Measurements from ENCODE around the gene MOB1B. TPM values are rescaled to one million over a fixed set of nuclear protein-coding genes. Genes with fewer than 3 reads are reported as not detected.

Gene MOB1B
- total and polyA plus RNA-seq, 2 of the 13 experiments (the other 11 are each of a cell fraction or from before 2014, with no cell fraction given), result 3.9 to 4.0 TPM

DNA sequence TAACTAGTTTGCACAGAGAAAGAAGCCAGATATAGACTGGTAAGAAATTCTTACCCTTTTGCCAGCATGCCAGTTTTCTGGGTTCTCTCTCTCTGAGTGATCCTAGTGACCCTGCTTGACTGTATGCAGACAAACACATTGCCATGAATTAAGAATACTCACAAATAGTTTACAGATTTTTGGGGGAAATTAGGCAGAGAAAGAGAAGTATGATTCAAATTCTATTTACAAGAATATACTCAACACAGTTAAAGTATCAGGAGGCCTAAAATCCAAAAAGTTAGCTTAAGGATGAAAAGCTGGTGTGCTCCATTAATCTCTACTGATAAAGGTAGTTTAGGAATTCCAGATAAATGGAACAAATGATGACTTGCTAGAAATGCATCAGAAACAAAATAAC, 18.4 kb downstream of the MOB1B start:
- FAIRE-seq, result no peak
- no peak for DNase-seq (ENCODE audit: low spot score)
- CTCF ChIA-PET (ENCODE audit: low intra/inter-chr PET ratio, low total read pairs), result no interaction called here
- Histone ChIP-seq H3K9ac (ENCODE audit: insufficient read depth, low read depth, low read length) (no peak overlapping the region), H4K20me1 (ENCODE audit: insufficient read depth, low read length) (0 out of 2 replicates have a peak, but pooled peaks cover 2% of the 10 kb centered on the region), H2AFZ (ENCODE audit: low read length) (no peak overlapping the region), H3K27me3 (ENCODE audit: control insufficient read depth in 1 of 2, insufficient read depth in 2 of 2, low read length in 2 of 2) (no peaks in the 10 kb centered on the region), H3K4me1 (ENCODE audit: insufficient read depth, low read length) (peaks cover 22% of the 10 kb centered on the region), H3K27ac (ENCODE audit: extremely low read length, insufficient read depth, low read length) (no peak overlapping the region), H3K9me3 (ENCODE audit: low read length) (no peaks in the 10 kb centered on the region; the same call in 1 of the 2 replicates), H3K4me3 (replicated peaks in 1 of 3; ENCODE audit: insufficient read depth in 1 of 3, low read depth in 2 of 3, low read length in 3 of 3) (no peak overlapping the region), H3K79me2 (ENCODE audit: insufficient read depth, low read length) (peaks cover under 1% of the 10 kb centered on the region), H3K4me2 (ENCODE audit: low read depth, low read length) (no peak overlapping the region), H3K36me3 (replicated peaks in 1 of 2; ENCODE audit: control insufficient read depth in 1 of 2, insufficient read depth in 2 of 2, low read length in 2 of 2) (no peaks in the 10 kb centered on the region)
- in situ Hi-C loops (cut with HindIII; ENCODE audit: extremely low pct_ligation_motif_present, low pct_unique_long_range_greater_than_20kb), result no loop called here
- ATAC-seq, result no peak
- TF ChIP-seq ZNF547 (CRISPR knock-in tag; IDR thresholded peaks at IDR 0.05), result no peak
- TF ChIP-seq, protein P1, sequence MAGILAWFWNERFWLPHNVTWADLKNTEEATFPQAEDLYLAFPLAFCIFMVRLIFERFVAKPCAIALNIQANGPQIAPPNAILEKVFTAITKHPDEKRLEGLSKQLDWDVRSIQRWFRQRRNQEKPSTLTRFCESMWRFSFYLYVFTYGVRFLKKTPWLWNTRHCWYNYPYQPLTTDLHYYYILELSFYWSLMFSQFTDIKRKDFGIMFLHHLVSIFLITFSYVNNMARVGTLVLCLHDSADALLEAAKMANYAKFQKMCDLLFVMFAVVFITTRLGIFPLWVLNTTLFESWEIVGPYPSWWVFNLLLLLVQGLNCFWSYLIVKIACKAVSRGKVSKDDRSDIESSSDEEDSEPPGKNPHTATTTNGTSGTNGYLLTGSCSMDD (CRISPR knock-in tag; IDR thresholded peaks at IDR 0.05), result no peak
- no peak for TF ChIP-seq ZBTB3 (CRISPR knock-in tag; IDR thresholded peaks at IDR 0.05; ENCODE audit: borderline replicate concordance, low read depth)
- TF ChIP-seq ZMAT3 (CRISPR knock-in tag; conservative IDR thresholded peaks at IDR 0.05), result no peak
- TF ChIP-seq, protein P2, sequence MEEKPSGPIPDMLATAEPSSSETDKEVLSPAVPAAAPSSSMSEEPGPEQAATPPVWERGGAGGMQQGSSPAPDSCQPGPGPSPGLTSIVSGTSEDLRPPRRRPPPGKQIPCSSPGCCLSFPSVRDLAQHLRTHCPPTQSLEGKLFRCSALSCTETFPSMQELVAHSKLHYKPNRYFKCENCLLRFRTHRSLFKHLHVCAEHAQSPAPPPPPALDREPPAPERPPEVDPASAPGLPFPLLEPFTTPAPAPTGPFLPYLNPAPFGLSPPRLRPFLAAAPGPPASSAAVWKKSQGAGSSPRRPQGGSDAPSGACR (CRISPR knock-in tag; IDR thresholded peaks at IDR 0.05), result no peak
- TF ChIP-seq SIX1 (CRISPR knock-in tag; IDR thresholded peaks at IDR 0.05; ENCODE audit: borderline replicate concordance), result no peak
- TF ChIP-seq, protein P3, sequence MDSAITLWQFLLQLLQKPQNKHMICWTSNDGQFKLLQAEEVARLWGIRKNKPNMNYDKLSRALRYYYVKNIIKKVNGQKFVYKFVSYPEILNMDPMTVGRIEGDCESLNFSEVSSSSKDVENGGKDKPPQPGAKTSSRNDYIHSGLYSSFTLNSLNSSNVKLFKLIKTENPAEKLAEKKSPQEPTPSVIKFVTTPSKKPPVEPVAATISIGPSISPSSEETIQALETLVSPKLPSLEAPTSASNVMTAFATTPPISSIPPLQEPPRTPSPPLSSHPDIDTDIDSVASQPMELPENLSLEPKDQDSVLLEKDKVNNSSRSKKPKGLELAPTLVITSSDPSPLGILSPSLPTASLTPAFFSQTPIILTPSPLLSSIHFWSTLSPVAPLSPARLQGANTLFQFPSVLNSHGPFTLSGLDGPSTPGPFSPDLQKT (CRISPR knock-in tag; IDR thresholded peaks at IDR 0.05; ENCODE audit: borderline replicate concordance), result no peak
- TF ChIP-seq, protein P4, sequence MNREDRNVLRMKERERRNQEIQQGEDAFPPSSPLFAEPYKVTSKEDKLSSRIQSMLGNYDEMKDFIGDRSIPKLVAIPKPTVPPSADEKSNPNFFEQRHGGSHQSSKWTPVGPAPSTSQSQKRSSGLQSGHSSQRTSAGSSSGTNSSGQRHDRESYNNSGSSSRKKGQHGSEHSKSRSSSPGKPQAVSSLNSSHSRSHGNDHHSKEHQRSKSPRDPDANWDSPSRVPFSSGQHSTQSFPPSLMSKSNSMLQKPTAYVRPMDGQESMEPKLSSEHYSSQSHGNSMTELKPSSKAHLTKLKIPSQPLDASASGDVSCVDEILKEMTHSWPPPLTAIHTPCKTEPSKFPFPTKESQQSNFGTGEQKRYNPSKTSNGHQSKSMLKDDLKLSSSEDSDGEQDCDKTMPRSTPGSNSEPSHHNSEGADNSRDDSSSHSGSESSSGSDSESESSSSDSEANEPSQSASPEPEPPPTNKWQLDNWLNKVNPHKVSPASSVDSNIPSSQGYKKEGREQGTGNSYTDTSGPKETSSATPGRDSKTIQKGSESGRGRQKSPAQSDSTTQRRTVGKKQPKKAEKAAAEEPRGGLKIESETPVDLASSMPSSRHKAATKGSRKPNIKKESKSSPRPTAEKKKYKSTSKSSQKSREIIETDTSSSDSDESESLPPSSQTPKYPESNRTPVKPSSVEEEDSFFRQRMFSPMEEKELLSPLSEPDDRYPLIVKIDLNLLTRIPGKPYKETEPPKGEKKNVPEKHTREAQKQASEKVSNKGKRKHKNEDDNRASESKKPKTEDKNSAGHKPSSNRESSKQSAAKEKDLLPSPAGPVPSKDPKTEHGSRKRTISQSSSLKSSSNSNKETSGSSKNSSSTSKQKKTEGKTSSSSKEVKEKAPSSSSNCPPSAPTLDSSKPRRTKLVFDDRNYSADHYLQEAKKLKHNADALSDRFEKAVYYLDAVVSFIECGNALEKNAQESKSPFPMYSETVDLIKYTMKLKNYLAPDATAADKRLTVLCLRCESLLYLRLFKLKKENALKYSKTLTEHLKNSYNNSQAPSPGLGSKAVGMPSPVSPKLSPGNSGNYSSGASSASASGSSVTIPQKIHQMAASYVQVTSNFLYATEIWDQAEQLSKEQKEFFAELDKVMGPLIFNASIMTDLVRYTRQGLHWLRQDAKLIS (CRISPR knock-in tag; IDR thresholded peaks at IDR 0.05), result no peak
- no peak for TF ChIP-seq MZF1 (CRISPR knock-in tag; IDR thresholded peaks at IDR 0.05; ENCODE audit: borderline replicate concordance)
- TF ChIP-seq ZNF749 (CRISPR knock-in tag; IDR thresholded peaks at IDR 0.05; ENCODE audit: borderline replicate concordance), result no peak
- no peak for TF ChIP-seq FOXA1 (IDR thresholded peaks at IDR 0.05)
- TF ChIP-seq FOXA1 (CRISPR knock-in tag; IDR thresholded peaks at IDR 0.05), result no peak
- TF ChIP-seq DMAP1 (CRISPR knock-in tag; IDR thresholded peaks at IDR 0.05), result no peak
- no peak for TF ChIP-seq ZNF614 (CRISPR knock-in tag; IDR thresholded peaks at IDR 0.05; ENCODE audit: borderline replicate concordance)
- no peak for TF ChIP-seq HOXA7 (CRISPR knock-in tag; IDR thresholded peaks at IDR 0.05)
- TF ChIP-seq TMF1 (CRISPR knock-in tag; IDR thresholded peaks at IDR 0.05; ENCODE audit: low read depth), result no peak
- BruUV-seq (replicated peaks), result no TSS peak
- POLR2A ChIA-PET, result no interaction called here
- intact Hi-C loops (cut with micrococcal nuclease; ENCODE audit: unreplicated experiment), result no loop called here
